GM19463 (cell line): ENCODE results near the gene SPACA5.
"Not testable (repeated sequence)": the region's sequence is repeated elsewhere in the genome, so short reads cannot be mapped to it uniquely, and the experiment has no call there.

Experiments
- ATAC-seq: cut with Tn5 transposase; IDR thresholded peaks from one replicate; pipeline ENCODE4 v1.9.1; 2021; ENCODE audit warnings: mild to moderate bottlenecking, moderate library complexity; ENCODE audit not compliant: unreplicated experiment

The SPACA5 gene

GRCh38 chrX:48006688-48007087 lies at the start of gene SPACA5:
SPACA5 (plus strand) TSS chrX:48006988; CDS start chrX:48007803, 815 bp downstream.
- not testable (repeated sequence) for ATAC-seq

- not testable (repeated sequence) for ATAC-seq
Observed at GRCh38 chrX:47958206-47958605, 48.6 kb upstream of the SPACA5 start.

GRCh38 chrX:47958761-47959342 lies 47.9 kb upstream of the SPACA5 start:
- ATAC-seq = no peak

DNA sequence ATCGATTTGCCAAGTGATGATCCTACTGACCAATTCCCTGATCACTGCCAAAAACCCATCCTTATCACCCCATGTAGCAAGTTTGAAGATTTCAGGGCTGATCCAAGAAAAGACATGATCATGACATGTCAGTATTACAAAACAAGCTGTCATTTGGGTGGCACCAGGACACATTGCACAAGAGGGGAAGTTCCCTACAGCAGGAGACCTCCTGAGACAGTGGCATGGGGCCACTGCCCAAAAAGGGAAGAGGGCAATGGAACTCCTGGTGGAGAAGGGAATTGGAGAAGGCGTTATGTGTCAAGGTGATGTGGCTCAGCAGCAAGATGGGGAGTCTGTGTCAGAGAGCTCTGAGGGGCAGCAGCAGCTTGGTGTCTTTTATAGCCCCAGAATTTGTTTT lies 46.4 kb upstream of the SPACA5 start:
- ATAC-seq = no peak

- not testable (repeated sequence) for ATAC-seq
Observed at GRCh38 chrX:47961830-47962229, 45.0 kb upstream of the SPACA5 start.

- ATAC-seq = not testable (repeated sequence)
Observed at GRCh38 chrX:47965526-47965925, 41.3 kb upstream of the SPACA5 start.

DNA sequence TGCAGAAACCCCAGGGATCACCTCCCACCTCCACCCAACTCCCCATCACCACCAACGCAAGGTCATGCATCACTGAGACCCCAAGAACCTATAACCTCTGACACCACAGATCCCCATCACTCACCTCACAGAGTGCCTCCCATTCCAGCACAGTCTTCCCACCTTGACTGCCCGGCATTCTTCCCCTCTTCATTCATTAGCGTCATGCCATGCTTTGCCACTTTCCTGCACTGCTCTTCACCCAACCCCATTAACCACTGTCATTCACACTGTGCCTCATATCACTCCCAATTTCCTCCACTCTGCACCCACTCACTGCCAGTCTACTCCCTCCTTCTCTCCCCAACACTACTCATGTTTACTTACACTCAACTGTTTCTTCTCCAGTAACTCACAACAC lies 33.6 kb upstream of the SPACA5 start:
- ATAC-seq = no peak

DNA sequence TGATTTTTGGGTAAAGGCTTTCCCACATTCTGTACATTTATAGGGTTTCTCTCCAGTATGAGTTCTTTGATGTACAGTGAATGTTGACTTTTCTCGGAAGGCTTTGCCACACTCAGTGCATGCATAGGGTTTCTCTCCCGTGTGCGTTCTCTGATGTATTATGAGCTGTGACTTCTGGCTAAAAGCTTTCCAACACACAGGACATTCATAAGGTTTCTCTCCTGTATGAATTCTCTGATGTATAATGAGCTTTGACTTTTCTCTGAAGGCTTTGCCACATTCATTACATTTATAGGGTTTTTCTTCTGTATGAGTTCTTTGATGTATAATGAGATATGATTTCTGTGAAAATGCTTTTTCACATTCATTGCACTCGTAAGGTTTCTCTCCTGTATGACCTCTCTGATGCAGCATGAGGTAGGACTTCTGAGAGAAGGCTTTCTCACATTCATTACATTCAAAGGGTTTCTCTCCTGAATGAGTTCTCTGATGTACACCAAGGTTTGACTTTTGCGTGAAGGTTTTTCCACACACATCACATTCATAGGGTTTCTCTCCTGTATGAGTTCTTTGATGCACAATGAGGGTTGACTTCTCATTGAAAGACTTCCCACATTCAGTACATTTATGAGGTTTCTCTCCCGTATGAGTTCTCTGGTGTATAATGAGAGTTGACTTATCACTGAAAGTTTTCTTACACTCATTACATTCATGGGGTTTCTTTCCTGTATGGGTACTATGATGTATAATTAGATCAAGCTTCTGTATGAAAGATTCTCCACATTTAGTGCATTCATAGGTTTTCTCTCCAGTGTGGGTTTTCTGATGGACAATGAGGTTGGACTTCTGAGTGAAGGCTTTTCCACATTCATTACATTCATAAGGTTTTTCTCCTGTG lies 30.3 kb upstream of the SPACA5 start:
- ATAC-seq = no peak

DNA sequence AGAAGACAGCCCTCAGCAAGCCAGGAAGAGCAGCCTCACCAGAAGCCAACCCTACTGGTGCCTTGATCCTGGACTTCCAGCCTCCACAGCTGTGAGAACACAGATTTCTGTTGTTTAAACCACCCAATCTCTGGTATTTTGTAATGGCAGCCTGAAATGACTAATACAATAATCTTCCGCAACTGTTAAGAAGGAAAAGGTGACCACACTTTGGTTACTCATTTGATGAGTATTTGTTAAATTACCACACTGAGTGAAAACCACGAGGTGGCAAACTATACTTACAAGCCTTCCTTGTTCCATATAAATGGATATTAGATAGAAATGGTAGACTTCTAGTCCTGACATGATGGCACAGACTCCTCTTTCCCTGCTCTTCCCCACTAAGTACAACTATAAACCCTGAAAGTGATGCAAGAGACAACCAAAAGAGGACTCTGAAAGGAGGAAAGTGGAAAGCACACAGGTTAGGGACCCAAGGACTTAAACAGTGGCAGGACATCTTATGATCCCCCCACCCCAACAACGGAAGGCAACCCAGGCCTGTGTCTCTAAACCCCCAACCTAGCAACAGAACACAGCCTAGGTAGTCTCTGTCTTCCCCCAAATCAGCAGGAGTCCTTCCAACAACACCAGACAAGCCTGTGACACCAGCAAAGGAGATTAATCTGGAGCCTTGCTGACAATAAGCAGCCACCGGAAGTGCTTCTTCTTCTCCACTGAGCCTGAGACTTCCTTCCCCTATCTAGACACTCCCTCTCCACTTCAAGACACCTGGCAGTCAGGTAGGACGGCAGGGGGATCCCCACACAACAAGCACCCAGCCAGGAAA lies 15.3 kb upstream of the SPACA5 start:
- ATAC-seq = no peak

DNA sequence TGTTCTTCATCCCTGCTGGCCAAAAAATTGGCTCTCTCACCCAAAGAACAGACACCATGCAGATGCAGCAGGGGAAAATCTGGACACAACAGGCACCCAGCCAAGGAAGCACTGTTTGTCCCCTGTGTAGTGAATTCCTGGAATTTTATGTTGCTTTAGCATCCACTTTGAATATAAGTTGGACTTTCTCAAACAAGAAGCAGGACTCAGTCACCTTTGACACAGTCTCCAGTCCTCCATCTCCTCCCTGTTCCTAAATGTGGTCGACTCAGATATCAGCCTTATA lies 14.8 kb upstream of the SPACA5 start:
- no peak for ATAC-seq

DNA sequence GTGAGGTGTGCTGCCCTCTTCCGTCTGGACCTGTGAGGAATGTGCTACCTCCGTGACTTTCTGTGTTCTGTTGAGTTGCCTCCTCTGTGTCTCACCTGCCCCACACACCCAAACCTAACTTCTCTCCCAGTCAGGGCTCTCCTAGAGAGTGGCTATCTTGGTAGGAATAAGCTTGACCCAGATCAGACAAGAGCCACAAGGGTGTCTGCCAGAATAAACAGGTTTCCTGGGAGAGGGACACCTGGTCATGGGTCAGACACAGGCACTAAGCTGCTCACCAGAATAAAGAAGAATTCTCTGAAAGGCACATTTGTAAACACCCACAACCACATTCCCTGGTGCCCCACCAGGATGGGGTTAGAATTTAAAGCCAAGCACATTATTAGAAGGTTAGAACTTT lies 14.1 kb upstream of the SPACA5 start:
- no peak for ATAC-seq

- ATAC-seq = no peak
Observed at GRCh38 chrX:48001260-48001659, 5.5 kb upstream of the SPACA5 start.

- ATAC-seq = no peak
Observed at GRCh38 chrX:48002319-48002718, 4.5 kb upstream of the SPACA5 start.

- no peak for ATAC-seq
Observed at GRCh38 chrX:48002929-48003328, 3.9 kb upstream of the SPACA5 start.

DNA sequence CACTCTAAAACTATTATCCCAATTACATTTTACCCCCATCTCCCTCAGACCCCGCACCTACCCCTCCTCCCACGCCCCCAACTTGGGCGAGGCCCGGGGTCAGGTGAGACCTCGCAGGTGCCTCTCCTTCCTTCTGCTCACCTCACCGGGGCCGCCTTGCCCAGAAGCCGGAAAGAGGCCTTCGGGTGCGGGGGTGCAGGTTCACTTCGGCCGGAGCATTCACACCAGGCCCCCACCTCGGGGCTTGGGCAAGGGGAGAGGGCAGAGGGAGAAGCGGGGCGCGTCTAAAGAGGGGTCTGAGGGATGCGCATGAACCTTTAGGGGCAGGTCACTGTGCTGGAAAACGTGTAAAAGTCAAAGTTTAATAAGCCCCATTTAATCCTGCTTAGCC lies 3.4 kb upstream of the SPACA5 start:
- no peak for ATAC-seq

DNA sequence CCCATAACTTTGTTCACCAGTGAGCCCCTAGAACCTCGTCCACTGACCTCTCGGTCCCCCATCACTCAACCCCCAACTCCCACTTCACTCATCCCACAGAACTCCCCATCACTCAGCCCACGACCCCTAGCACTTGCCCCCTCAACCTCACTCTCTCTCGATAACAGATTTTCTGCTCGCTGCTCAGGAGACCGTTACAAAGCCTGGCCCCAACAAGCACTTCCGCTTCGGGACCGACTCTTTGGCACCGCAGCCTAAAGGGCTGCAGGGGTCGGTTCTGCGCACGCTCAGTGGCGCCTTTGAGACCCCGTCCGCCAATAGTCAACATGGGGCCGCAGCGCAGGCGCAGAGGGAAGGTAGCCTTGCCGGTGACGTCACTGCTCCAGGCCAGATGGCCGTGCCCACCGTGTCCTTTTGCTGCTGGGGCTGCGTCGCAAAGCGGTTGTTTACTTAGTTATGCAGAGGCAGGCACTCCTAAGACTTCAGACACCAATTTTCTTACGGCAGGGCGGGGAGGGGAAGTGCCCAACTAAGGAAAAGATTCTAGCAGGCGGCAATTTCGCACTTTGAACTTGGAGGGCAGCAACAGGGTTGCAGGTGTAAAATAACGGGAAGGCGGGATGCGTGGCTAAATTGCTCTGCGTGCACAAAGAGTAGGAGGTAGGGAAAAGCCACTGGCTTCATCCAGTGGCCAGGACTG lies 2.9 kb upstream of the SPACA5 start, which contains the start of gene ZNF182:
TSS of gene ZNF182 (minus strand) at position 232 of the 700 bp plus-strand sequence. CDS start 1,380 bp downstream, outside the sequence.
- peak; percentile 97 for ATAC-seq

- ATAC-seq = not testable (repeated sequence)
Observed at GRCh38 chrX:48009445-48009960, 2.7 kb downstream of the SPACA5 start.

DNA sequence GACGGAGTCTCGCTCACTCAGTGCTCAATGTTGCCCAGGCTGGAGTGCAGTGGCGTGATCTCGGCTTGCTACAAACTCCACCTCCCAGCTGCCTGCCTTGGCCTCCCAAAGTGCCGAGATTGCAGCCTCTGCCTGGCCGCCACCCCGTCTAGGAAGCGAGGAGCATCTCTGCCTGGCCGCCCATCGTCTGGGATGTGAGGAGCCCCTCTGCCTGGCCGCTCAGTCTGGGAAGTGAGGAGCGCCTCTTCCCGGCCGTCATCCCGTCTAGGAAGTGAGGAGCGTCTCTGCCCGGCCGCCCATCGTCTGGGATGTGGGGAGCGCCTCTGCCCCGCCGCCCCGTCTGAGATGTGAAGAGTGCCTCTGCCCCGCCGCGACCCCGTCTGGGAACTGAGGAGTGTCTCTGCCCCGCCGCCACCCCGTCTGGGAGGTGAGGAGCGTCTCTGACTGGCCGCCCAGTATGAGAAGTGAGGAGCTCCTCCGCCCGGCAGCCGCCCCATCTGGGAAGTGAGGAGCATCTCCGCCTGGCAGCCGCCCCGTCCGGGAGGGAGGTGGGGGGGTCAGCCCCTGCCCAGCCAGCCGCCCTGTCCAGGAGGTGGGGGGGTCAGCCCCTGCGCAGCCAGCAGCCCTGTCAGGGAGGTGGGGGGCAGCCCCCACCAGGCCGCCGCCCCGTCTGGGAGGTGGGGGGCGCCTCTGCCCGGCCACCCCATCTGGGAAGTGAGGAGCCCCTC lies 10.0 kb downstream of the SPACA5 start:
- ATAC-seq = not testable (repeated sequence)

- ATAC-seq = not testable (repeated sequence)
Observed at GRCh38 chrX:48019892-48020291, 13.1 kb downstream of the SPACA5 start.

GRCh38 chrX:48020472-48020871 lies 13.7 kb downstream of the SPACA5 start:
- ATAC-seq = not testable (repeated sequence)
